Mammary epithelial cell (primary cell): ENCODE data around the gene HIVEP3.

Experiments
- EZH2 ChIP-seq: IDR thresholded peaks from 2 replicates; pipeline ENCODE4 v1.6.1; 2012; ENCODE audit warnings: low read length, inconsistent platforms, borderline replicate concordance
- TF ChIP-seq, protein P1 (sequence below), 2 donors: IDR thresholded peaks in 1 of 2; conservative IDR thresholded peaks in 1 of 2; 2 replicates each; pipeline ENCODE4 v1.5.1; 2011 to 2012; ENCODE audit warnings: inconsistent platforms in 2 of 2, low read length in 2 of 2, mild to moderate bottlenecking in 2 of 2, control low read depth in 1 of 2, low read depth in 1 of 2; ENCODE audit not compliant: insufficient read depth in 1 of 2; ENCODE audit errors: extremely low read depth in 1 of 2

GRCh38 chr1:41611068-41611931 lies 307.4 kb downstream of the HIVEP3 start:
- TF ChIP-seq, protein P1, sequence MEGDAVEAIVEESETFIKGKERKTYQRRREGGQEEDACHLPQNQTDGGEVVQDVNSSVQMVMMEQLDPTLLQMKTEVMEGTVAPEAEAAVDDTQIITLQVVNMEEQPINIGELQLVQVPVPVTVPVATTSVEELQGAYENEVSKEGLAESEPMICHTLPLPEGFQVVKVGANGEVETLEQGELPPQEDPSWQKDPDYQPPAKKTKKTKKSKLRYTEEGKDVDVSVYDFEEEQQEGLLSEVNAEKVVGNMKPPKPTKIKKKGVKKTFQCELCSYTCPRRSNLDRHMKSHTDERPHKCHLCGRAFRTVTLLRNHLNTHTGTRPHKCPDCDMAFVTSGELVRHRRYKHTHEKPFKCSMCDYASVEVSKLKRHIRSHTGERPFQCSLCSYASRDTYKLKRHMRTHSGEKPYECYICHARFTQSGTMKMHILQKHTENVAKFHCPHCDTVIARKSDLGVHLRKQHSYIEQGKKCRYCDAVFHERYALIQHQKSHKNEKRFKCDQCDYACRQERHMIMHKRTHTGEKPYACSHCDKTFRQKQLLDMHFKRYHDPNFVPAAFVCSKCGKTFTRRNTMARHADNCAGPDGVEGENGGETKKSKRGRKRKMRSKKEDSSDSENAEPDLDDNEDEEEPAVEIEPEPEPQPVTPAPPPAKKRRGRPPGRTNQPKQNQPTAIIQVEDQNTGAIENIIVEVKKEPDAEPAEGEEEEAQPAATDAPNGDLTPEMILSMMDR (conservative IDR thresholded peaks at IDR 0.05 in 1 of 2, IDR thresholded peaks at IDR 0.05 in 1 of 2; ENCODE audit: extremely low read depth in 1 of 2, insufficient read depth in 1 of 2, low read depth in 1 of 2, low read length in 2 of 2), result no peak
- no peak for TF ChIP-seq EZH2
